ENCODE measurements around the gene SMARCAD1.

Gene SMARCAD1

GRCh38 chr4:94207469-94208224 is at the start of gene SMARCAD1:
TSS of gene SMARCAD1 (plus strand) at chr4:94207865. CDS start at chr4:94208395, 530 bp downstream.
- DNase-seq: peak; percentile 87

GRCh38 chr4:94158883-94159282 is 48.8 kb upstream of the SMARCAD1 start:
- no peak for DNase-seq

- DNase-seq: no peak
These were observed 47.9 kb upstream of the SMARCAD1 start for GRCh38 chr4:94159790-94160189.

GRCh38 chr4:94160774-94161173 is 46.9 kb upstream of the SMARCAD1 start:
- DNase-seq: no peak

GRCh38 chr4:94165256-94165655 is 42.4 kb upstream of the SMARCAD1 start:
- no peak for DNase-seq

GRCh38 chr4:94168321-94168720 is 39.3 kb upstream of the SMARCAD1 start:
- DNase-seq: no peak

GRCh38 chr4:94169803-94170372 is 37.8 kb upstream of the SMARCAD1 start:
- no peak for DNase-seq

- no peak for DNase-seq
These were observed 36.0 kb upstream of the SMARCAD1 start for GRCh38 chr4:94171616-94172015.

- no peak for DNase-seq
These were observed 32.0 kb upstream of the SMARCAD1 start for GRCh38 chr4:94175553-94176261.

- DNase-seq: no peak
These were observed 29.8 kb upstream of the SMARCAD1 start for GRCh38 chr4:94177822-94178221.

- no peak for DNase-seq
These were observed 25.9 kb upstream of the SMARCAD1 start for GRCh38 chr4:94181815-94182214.

GRCh38 chr4:94202769-94203168 is 4.9 kb upstream of the SMARCAD1 start:
- DNase-seq: no peak

- no peak for DNase-seq
These were observed 601 bp downstream of the SMARCAD1 start for GRCh38 chr4:94208266-94208665.

- DNase-seq: no peak
These were observed 1.3 kb downstream of the SMARCAD1 start for GRCh38 chr4:94208918-94209317.

GRCh38 chr4:94211861-94212260 is 4.2 kb downstream of the SMARCAD1 start:
- DNase-seq: no peak

- DNase-seq: no peak
These were observed 7.1 kb downstream of the SMARCAD1 start for GRCh38 chr4:94214703-94215319.

GRCh38 chr4:94216394-94216793 is 8.7 kb downstream of the SMARCAD1 start:
- no peak for DNase-seq

GRCh38 chr4:94219402-94219801 is 11.7 kb downstream of the SMARCAD1 start:
- DNase-seq: no peak

GRCh38 chr4:94221916-94222315 is 14.3 kb downstream of the SMARCAD1 start:
- DNase-seq: no peak

GRCh38 chr4:94225449-94225848 is 17.8 kb downstream of the SMARCAD1 start:
- no peak for DNase-seq

- DNase-seq: no peak
These were observed 19.1 kb downstream of the SMARCAD1 start for GRCh38 chr4:94226763-94227162.

GRCh38 chr4:94228493-94229216 is 21.0 kb downstream of the SMARCAD1 start:
- DNase-seq: no peak

- no peak for DNase-seq
These were observed 24.9 kb downstream of the SMARCAD1 start for GRCh38 chr4:94232519-94232918.

All from CD4-positive, alpha-beta T cell treated with Interleukin-15 for 1 hour (primary cell).